ENCODE results near the gene IFIH1.

IFIH1 gene

DNA sequence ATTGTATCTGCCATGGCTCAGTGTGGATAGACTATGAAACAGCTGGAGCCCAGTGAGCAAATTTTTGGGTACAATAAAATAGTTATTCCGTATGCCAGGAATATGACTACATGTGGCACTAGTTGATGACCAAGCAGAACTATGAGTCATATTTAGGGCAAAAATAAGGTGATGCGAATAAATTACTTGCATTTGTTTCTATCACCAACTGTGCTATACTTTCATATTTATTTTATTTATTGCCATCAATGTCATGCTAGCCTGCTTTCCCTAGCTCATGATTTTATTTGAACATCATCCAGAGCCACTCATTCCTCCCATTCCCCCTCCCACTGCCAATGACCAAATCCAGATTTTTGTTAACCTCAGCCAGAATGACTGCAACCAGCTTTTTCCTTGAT lies 61.9 kb downstream of the IFIH1 start:
- no peak for DNase-seq

DNA sequence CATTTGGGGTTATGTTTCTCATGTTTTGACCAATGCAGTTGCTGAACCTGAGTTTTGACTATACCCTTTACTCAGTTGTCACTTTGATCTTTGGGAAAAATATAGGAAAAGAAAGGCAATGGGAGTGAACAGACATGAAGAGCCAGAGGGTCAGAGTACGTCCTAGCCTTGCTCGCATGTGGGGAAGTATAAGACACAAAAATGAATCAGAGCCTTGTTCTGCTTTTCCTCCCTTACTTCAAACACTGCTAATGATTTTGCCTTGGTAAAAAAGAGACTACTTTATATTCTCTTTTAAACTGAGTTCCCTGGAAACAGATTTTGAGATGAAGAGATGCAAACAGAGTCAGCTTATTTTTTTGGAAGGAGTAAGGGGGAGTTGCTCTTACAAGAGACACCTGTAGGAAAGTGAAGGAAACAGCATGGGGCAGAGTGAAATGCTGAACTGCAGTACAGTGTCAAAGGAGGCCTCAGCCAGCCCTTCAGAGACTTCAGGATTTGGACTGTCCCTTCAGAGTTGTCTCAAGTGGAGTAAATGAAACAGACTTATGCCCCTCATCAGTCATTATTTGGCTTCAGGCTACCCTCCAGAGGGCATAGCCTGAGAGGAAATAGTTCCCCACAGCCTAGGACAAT lies 64.1 kb downstream of the IFIH1 start:
- no peak for DNase-seq

- peak; percentile 69 for DNase-seq
Measured at GRCh38 chr2:162253435-162253834, 65.0 kb downstream of the IFIH1 start.

GRCh38 chr2:162252153-162252552 lies 66.3 kb downstream of the IFIH1 start:
- no peak for DNase-seq

- DNase-seq, result no peak
Measured at GRCh38 chr2:162245781-162246180, 72.7 kb downstream of the IFIH1 start.

DNA sequence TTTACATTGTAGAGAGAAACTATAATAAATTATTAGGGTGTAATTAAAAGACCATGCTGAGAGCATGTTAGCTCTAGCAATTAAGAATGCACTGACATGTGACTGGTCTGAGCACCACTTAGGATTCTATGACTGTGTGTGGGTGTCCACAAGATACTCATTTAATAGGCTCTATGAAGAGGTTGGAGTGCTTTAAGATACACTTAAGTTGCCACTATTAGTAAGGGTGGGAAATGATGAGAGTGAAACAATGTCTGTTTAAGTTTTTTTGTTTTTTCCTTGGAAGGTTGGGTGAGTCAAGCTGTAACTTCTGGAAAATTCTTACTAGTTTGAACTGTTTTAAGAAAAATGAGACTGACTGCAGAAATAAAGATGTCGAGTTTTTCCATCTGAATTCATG lies 73.4 kb downstream of the IFIH1 start:
- no peak for DNase-seq

GRCh38 chr2:162244541-162245031 lies 73.9 kb downstream of the IFIH1 start:
- DNase-seq, result no peak

DNA sequence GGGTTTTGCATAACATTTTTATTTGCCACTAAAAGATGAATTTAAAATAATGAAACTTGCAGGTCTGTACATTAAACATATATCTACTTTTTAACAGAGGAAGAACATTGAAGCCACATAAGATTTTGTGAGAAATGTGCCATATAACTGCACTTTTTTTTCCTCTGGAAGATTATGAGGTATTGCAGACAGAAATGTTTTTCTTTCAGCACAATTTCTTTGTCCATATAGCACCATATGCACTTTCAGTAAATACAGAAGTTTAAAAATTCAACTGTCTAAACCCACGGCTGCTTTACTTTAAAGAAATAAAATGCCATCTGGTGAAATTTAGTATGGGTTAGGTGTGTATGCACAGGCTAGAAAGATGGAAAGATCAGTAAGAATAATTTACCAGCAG lies 74.8 kb downstream of the IFIH1 start:
- no peak for DNase-seq

- no peak for DNase-seq
Measured at GRCh38 chr2:162243294-162243693, 75.2 kb downstream of the IFIH1 start, which contains the start of gene FAP. TSS of gene FAP (minus strand) at chr2:162243445. CDS start at chr2:162243327, 118 bp downstream.

- DNase-seq, result no peak
Measured at GRCh38 chr2:162242586-162243280, 75.8 kb downstream of the IFIH1 start.

DNA sequence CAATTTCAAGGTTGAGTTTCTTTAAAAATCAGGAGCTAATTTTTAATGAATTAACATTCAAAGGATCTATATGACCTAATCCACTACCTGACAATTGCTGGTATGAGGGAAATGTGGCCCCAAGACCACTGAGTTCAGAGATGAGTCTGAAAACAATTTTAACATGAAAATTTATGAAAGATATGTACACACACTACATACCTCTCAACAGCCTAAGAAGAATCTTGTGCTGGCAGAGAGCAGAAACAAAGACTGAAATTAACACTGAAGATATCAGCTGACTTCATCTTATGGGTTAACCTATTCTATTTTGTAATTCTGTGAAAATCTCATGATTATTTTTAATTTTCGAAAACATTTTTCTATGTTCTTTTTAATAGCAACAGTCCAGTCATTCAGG lies 76.9 kb downstream of the IFIH1 start:
- DNase-seq, result no peak

GRCh38 chr2:162234620-162235462 lies 83.6 kb downstream of the IFIH1 start:
- DNase-seq, result no peak

- DNase-seq, result no peak
Measured at GRCh38 chr2:162233197-162233596, 85.3 kb downstream of the IFIH1 start.

DNA sequence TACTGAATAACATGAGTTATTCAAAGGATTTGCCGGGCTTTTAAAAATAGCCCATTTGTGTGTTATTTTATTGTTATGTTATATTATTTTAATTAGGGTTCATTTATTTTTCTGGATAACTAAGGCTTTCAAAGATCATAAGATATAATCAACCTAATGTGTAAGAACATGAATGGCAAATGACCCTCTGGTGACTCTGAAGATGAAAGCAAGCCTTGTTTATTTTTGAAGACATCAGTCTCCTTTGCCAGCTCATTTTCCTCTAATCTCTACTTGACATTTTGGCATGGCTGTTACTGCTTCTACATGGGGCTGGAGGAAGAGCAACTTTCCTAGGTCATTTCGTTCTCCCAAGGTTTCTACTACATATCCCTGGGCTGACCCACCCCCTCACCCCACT lies 85.8 kb downstream of the IFIH1 start:
- no peak for DNase-seq

GRCh38 chr2:162232027-162232426 lies 86.5 kb downstream of the IFIH1 start:
- DNase-seq, result no peak

- DNase-seq, result no peak
Measured at GRCh38 chr2:162230761-162231160, 87.7 kb downstream of the IFIH1 start.

DNA sequence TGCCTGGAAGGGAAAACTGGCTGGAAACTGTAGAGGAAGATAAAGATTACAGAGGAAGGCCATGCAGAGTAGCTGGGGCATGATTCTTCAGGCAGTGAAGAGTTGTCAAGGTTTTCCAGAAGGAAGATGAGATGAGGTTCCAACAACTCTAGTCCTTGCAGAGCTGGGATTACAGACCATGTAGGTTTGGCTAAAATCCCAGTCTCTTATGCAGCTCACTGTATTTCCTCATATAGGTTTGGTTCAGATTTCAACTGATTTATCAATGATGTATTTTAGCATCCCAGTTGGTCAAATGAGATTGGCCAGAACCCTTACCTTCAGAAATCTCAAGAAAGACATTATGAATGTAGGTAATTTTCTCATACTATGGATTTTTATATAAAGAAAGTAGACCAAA lies 91.6 kb downstream of the IFIH1 start:
- DNase-seq, result no peak

DNA sequence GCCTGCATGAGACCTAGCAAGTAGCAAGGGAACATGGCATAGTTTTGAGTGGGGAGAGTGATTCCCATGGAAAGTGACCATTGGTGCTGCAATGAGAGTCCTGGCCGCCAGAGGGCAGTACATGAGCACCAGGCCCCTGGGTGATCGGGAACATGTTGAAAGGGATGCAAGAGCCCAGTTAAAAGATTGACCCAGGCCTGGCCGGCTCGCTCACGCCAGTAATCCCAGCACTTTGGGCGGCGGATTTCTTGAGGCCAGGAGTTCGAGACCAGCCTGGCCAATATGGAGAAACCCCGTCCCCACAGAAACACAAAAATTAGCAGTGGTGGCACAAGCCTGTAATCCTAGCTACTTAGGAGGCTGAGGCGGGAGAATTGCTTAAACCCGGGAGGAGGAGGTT lies 97.4 kb downstream of the IFIH1 start:
- DNase-seq, result peak; percentile 69

DNA sequence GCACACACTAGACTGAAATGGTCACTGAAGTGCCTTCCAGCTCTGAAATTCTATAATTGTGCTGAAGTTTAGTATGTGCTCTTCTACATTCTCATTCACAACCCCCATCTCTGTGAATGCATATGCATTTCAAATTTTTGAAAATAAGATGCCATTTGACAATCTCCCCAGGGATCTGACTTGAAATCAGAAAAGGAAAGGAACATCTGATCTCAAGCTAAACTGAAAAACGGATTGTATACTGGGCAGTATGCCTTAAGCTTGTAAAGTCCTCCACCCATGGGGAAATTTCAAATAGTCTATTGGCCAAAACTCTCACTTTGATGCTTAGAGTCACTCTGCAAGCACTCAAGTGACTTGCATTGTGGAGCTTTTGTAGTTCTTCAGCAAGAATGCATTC lies 98.1 kb downstream of the IFIH1 start:
- DNase-seq, result no peak

DNA sequence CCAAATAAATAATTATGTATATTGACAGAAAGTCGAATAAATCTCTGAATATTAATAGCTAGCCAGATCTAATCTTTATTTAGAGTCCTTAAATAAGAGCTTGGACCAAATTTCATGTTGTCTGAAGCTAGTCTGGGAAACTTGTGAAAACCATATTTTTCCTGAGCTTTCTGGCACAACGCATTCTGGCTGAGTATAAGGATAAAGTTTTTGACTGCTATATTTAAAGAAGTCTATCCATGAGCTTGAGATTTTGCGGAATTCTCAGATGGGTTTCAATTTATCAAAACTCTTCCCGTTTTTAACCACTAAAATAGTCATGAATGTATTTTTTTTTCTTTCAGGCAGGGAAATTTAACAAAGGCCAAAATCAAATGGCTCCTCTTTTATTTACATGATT lies 99.1 kb downstream of the IFIH1 start:
- no peak for DNase-seq

- DNase-seq, result no peak
Measured at GRCh38 chr2:162217598-162217997, 100.9 kb downstream of the IFIH1 start.

Data from NCI-H82 (cell line).